HEK293 (cell line): ENCODE results near the gene KCNH5.
"Not testable (repeated sequence)": the region's sequence is repeated elsewhere in the genome, so short reads cannot be mapped to it uniquely, and the experiment has no call there.

ENCODE experiments used
- CTCF ChIA-PET: fragments of 350-600 bp; formaldehyde crosslinking; extraction: SDS; loops from one replicate; lab custom pipeline; 2021; ENCODE audit warnings: antibody characterized with exemption; lab: Yijun Ruan, JAX
- POLR2A ChIA-PET: fragments of 300-600 bp; formaldehyde crosslinking; extraction: SDS; loops from one replicate; lab custom pipeline; 2020; ENCODE audit warnings: antibody characterized with exemption, inconsistent platforms; lab: Yijun Ruan, JAX
- H3K27ac ChIP-seq: fragments of 200-500 bp; sonication (Bioruptor generic); 2 replicates; pipeline ENCODE4 v1.5.1; 2014; ENCODE audit warnings: low read depth, low read length, control low read depth, inconsistent platforms; ENCODE audit errors: extremely low read depth
- H3K36me3 ChIP-seq, 2 experiments: fragments of 200-500 bp in 1 of 2; sonication (Bioruptor generic) in 1 of 2; 1 replicate in 1 of 2; 2 replicates in 1 of 2; pipeline ENCODE4 v1.5.1; 2014 to 2017; ENCODE audit warnings: inconsistent platforms in 2 of 2, low read length in 2 of 2; ENCODE audit not compliant: control insufficient read depth in 2 of 2, insufficient read depth in 1 of 2
- H3K4me1 ChIP-seq: fragments of 200-500 bp; sonication (Bioruptor generic); 2 replicates; pipeline ENCODE4 v1.5.1; 2014; ENCODE audit warnings: mild to moderate bottlenecking, low read length, inconsistent platforms; ENCODE audit not compliant: control insufficient read depth, insufficient read depth
- H3K4me3 ChIP-seq: 2 replicates; pipeline ENCODE4 v1.5.1; 2011; ENCODE audit warnings: low read depth, mild to moderate bottlenecking, control low read depth, low read length, moderate library complexity
- H3K9me3 ChIP-seq: fragments of 200-500 bp; sonication (Bioruptor generic); 2 replicates; pipeline ENCODE4 v1.5.1; 2014; ENCODE audit warnings: low read depth, low read length, inconsistent platforms; ENCODE audit not compliant: control insufficient read depth, insufficient read depth
- EGR2 ChIP-seq: fragments of 450-650 bp; formaldehyde crosslinking; IDR thresholded peaks from 2 replicates; pipeline ENCODE4 v1.5.1; 2016; ENCODE audit warnings: low read depth, missing biosample characterization, missing genetic modification characterization
- KLF10 ChIP-seq: fragments of 450-650 bp; IDR thresholded peaks from 2 replicates; pipeline ENCODE4 v1.5.1; 2018; ENCODE audit warnings: missing biosample characterization, mild to moderate bottlenecking, missing genetic modification characterization
- KLF16 ChIP-seq: fragments of 450-650 bp; formaldehyde crosslinking; IDR thresholded peaks from 2 replicates; pipeline ENCODE4 v1.5.1; 2017; ENCODE audit warnings: missing biosample characterization, missing genetic modification characterization
- MZF1 ChIP-seq: fragments of 450-650 bp; formaldehyde crosslinking; IDR thresholded peaks from 2 replicates; pipeline ENCODE4 v1.5.1; 2017; ENCODE audit warnings: missing biosample characterization, missing genetic modification characterization, borderline replicate concordance
- PBX3 ChIP-seq: sonication (generic); formaldehyde crosslinking; IDR thresholded peaks from 2 replicates; pipeline ENCODE4 v1.8.1; 2022; ENCODE audit warnings: mild to moderate bottlenecking, moderate library complexity, missing genetic modification reagents
- SP2 ChIP-seq: fragments of 450-650 bp; formaldehyde crosslinking; IDR thresholded peaks from 2 replicates; pipeline ENCODE4 v1.5.1; 2016; ENCODE audit warnings: missing biosample characterization, missing genetic modification characterization
- ZBTB6 ChIP-seq: fragments of 450-650 bp; formaldehyde crosslinking; IDR thresholded peaks from 2 replicates; pipeline ENCODE4 v1.5.1; 2017; ENCODE audit warnings: missing biosample characterization, missing genetic modification characterization
- ZBTB8A ChIP-seq: fragments of 450-650 bp; formaldehyde crosslinking; IDR thresholded peaks from 2 replicates; pipeline ENCODE4 v1.5.1; 2016; ENCODE audit warnings: missing biosample characterization, missing genetic modification characterization
- ZNF132 ChIP-seq: fragments of 450-650 bp; formaldehyde crosslinking; IDR thresholded peaks from 2 replicates; pipeline ENCODE4 v1.5.1; 2017; ENCODE audit warnings: missing biosample characterization, missing genetic modification characterization, borderline replicate concordance
- ZNF266 ChIP-seq: fragments of 450-650 bp; formaldehyde crosslinking; IDR thresholded peaks from 2 replicates; pipeline ENCODE4 v1.5.1; 2016; ENCODE audit warnings: missing biosample characterization, missing genetic modification characterization, low read depth
- ZNF518A ChIP-seq: fragments of 450-650 bp; formaldehyde crosslinking; conservative IDR thresholded peaks from 2 replicates; pipeline ENCODE4 v1.5.1; 2016; ENCODE audit warnings: low read depth, missing biosample characterization, missing genetic modification characterization
- ZNF544 ChIP-seq: fragments of 450-650 bp; formaldehyde crosslinking; IDR thresholded peaks from 2 replicates; pipeline ENCODE4 v1.5.0; 2017; ENCODE audit warnings: missing biosample characterization, missing genetic modification characterization
- ZNF76 ChIP-seq: fragments of 450-650 bp; formaldehyde crosslinking; IDR thresholded peaks from 2 replicates; pipeline ENCODE4; 2016; ENCODE audit warnings: low read depth, missing biosample characterization, missing genetic modification characterization, borderline replicate concordance
- ZSCAN23 ChIP-seq: fragments of 450-650 bp; formaldehyde crosslinking; IDR thresholded peaks from 2 replicates; pipeline ENCODE4 v1.5.1; 2016; ENCODE audit warnings: missing biosample characterization, missing genetic modification characterization
- TF ChIP-seq, protein P1 (sequence below): fragments of 450-650 bp; formaldehyde crosslinking; IDR thresholded peaks from 2 replicates; pipeline ENCODE4 v1.5.1; 2016; ENCODE audit warnings: missing biosample characterization, missing genetic modification characterization
- TF ChIP-seq, protein P2 (sequence below): fragments of 450-650 bp; formaldehyde crosslinking; conservative IDR thresholded peaks from 2 replicates; pipeline ENCODE4 v1.5.1; 2016; ENCODE audit warnings: low read depth, missing biosample characterization, missing genetic modification characterization
- TF ChIP-seq, protein P3 (sequence below): fragments of 450-650 bp; formaldehyde crosslinking; IDR thresholded peaks from 2 replicates; pipeline ENCODE4 v1.5.1; 2017; ENCODE audit warnings: missing biosample characterization, missing genetic modification characterization

KCNH5 gene

GRCh38 chr14:62763951-62764350 lies 281.3 kb downstream of the KCNH5 start:
- H3K36me3 ChIP-seq, result no peaks in the 10 kb centered on the region
- POLR2A ChIA-PET, result no interaction called here
- H3K4me1 ChIP-seq, result no peaks in the 10 kb centered on the region
- H3K9me3 ChIP-seq, result no peaks in the 10 kb centered on the region
- no peak for TF ChIP-seq ZNF266 (tag by site-specific recombination)
- no peak overlapping the region for H3K4me3 ChIP-seq
- CTCF ChIA-PET, result no interaction called here
- no peak overlapping the region for H3K27ac ChIP-seq

DNA sequence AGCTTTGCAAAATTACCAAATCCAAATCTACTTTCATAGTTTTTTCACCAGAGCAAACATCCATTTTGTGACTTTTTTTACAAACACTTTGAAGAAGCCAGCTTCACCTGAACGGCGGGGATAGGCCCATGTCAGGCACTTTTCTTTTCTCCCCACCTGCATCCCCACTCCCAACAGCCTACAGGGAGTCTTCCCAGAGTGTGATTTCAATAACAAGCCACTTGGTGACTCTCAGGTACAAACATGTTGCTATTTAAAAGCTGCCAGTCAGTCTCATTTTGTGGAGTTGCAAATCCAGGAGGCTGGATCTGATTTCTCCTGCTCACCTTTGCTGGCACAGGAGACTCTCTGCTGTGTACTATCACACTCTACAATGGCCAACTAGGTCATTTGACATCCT lies 285.5 kb downstream of the KCNH5 start:
- no peak for TF ChIP-seq MZF1 (tag by site-specific recombination)
- no peak for TF ChIP-seq ZSCAN23 (tag by site-specific recombination)
- no peak for TF ChIP-seq EGR2 (tag by site-specific recombination)
- TF ChIP-seq ZBTB8A (tag by site-specific recombination), result no peak
- no peak for TF ChIP-seq KLF10 (tag by site-specific recombination)
- TF ChIP-seq PBX3 (CRISPR knock-in tag), result no peak
- TF ChIP-seq, protein P1, sequence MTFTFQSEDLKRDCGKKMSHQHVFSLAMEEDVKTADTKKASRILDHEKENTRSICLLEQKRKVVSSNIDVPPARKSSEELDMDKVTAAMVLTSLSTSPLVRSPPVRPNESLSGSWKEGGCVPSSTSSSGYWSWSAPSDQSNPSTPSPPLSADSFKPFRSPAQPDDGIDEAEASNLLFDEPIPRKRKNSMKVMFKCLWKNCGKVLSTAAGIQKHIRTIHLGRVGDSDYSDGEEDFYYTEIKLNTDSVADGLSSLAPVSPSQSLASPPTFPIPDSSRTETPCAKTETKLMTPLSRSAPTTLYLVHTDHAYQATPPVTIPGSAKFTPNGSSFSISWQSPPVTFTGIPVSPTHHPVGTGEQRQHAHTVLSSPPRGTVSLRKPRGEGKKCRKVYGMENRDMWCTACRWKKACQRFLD (tag by site-specific recombination), result no peak
- no peak for TF ChIP-seq ZNF544 (tag by site-specific recombination)
- no peak for TF ChIP-seq ZBTB6
- no peak for TF ChIP-seq SP2 (tag by site-specific recombination)
- TF ChIP-seq ZNF518A (tag by site-specific recombination), result no peak
- TF ChIP-seq, protein P2, sequence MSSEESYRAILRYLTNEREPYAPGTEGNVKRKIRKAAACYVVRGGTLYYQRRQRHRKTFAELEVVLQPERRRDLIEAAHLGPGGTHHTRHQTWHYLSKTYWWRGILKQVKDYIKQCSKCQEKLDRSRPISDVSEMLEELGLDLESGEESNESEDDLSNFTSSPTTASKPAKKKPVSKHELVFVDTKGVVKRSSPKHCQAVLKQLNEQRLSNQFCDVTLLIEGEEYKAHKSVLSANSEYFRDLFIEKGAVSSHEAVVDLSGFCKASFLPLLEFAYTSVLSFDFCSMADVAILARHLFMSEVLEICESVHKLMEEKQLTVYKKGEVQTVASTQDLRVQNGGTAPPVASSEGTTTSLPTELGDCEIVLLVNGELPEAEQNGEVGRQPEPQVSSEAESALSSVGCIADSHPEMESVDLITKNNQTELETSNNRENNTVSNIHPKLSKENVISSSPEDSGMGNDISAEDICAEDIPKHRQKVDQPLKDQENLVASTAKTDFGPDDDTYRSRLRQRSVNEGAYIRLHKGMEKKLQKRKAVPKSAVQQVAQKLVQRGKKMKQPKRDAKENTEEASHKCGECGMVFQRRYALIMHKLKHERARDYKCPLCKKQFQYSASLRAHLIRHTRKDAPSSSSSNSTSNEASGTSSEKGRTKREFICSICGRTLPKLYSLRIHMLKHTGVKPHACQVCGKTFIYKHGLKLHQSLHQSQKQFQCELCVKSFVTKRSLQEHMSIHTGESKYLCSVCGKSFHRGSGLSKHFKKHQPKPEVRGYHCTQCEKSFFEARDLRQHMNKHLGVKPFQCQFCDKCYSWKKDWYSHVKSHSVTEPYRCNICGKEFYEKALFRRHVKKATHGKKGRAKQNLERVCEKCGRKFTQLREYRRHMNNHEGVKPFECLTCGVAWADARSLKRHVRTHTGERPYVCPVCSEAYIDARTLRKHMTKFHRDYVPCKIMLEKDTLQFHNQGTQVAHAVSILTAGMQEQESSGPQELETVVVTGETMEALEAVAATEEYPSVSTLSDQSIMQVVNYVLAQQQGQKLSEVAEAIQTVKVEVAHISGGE (tag by site-specific recombination), result no peak
- TF ChIP-seq, protein P3, sequence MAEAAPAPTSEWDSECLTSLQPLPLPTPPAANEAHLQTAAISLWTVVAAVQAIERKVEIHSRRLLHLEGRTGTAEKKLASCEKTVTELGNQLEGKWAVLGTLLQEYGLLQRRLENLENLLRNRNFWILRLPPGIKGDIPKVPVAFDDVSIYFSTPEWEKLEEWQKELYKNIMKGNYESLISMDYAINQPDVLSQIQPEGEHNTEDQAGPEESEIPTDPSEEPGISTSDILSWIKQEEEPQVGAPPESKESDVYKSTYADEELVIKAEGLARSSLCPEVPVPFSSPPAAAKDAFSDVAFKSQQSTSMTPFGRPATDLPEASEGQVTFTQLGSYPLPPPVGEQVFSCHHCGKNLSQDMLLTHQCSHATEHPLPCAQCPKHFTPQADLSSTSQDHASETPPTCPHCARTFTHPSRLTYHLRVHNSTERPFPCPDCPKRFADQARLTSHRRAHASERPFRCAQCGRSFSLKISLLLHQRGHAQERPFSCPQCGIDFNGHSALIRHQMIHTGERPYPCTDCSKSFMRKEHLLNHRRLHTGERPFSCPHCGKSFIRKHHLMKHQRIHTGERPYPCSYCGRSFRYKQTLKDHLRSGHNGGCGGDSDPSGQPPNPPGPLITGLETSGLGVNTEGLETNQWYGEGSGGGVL, result no peak
- no peak for TF ChIP-seq ZNF76 (tag by site-specific recombination)
- TF ChIP-seq ZNF132, result no peak
- TF ChIP-seq KLF16 (tag by site-specific recombination), result no peak
- TF ChIP-seq, all 188 proteins: peak for 0
- H3K4me1 ChIP-seq, result no peaks in the 10 kb centered on the region
- POLR2A ChIA-PET, result no interaction called here
- no peak overlapping the region for H3K4me3 ChIP-seq
- H3K27ac ChIP-seq, result no peak overlapping the region
- no peaks in the 10 kb centered on the region for H3K9me3 ChIP-seq
- H3K36me3 ChIP-seq, result no peaks in the 10 kb centered on the region
- CTCF ChIA-PET, result interaction anchor here (0.7 kb wide), 1 partner anchor 306 kb away, joined by 3 read pairs; no protein-coding TSS in a partner anchor

GRCh38 chr14:62746881-62747280 lies 298.4 kb downstream of the KCNH5 start:
- H3K9me3 ChIP-seq, H3K27ac ChIP-seq, POLR2A ChIA-PET, H3K4me1 ChIP-seq, CTCF ChIA-PET, H3K4me3 ChIP-seq, H3K36me3 ChIP-seq: not testable (repeated sequence)
